ENCODE measurements around the gene FANCD2.

GRCh38 chr3:10006048-10006761 lies 20.0 kb upstream of the FANCD2 start:
- TF ChIP-seq, protein P1, sequence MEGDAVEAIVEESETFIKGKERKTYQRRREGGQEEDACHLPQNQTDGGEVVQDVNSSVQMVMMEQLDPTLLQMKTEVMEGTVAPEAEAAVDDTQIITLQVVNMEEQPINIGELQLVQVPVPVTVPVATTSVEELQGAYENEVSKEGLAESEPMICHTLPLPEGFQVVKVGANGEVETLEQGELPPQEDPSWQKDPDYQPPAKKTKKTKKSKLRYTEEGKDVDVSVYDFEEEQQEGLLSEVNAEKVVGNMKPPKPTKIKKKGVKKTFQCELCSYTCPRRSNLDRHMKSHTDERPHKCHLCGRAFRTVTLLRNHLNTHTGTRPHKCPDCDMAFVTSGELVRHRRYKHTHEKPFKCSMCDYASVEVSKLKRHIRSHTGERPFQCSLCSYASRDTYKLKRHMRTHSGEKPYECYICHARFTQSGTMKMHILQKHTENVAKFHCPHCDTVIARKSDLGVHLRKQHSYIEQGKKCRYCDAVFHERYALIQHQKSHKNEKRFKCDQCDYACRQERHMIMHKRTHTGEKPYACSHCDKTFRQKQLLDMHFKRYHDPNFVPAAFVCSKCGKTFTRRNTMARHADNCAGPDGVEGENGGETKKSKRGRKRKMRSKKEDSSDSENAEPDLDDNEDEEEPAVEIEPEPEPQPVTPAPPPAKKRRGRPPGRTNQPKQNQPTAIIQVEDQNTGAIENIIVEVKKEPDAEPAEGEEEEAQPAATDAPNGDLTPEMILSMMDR (IDR thresholded peaks at IDR 0.05), result no peak
- TF ChIP-seq ZFX (IDR thresholded peaks at IDR 0.05; ENCODE audit: borderline replicate concordance), result no peak
